K562 (cell line): Measurements from ENCODE around the gene TP53TG5.

Experiments used
- DDX20 ChIP-seq: fragments of 450-650 bp; IDR thresholded peaks from 2 replicates; pipeline ENCODE4 v1.6.1; 2016; ENCODE audit warnings: missing genetic modification characterization, low read depth, mild to moderate bottlenecking, missing compliant biosample characterization, moderate library complexity
- MYC ChIP-seq, 2 experiments: fragments of 250-450 bp in 1 of 2; sonication (Bioruptor Pico) in 1 of 2; IDR thresholded peaks; 2 replicates each; pipeline versions ENCODE4 v1.5.1 to v1.6.1; 2012 to 2021; ENCODE audit warnings: low read depth in 2 of 2, borderline replicate concordance in 1 of 2, improper control_type of control experiment in 1 of 2, low read length in 1 of 2, mild to moderate bottlenecking in 1 of 2, moderate library complexity in 1 of 2
- PHF20 ChIP-seq: fragments of 450-650 bp; IDR thresholded peaks from 2 replicates; pipeline ENCODE4 v1.6.1; 2018; ENCODE audit not compliant: partially characterized antibody
- SETDB1 ChIP-seq: IDR thresholded peaks from one replicate; pipeline ENCODE4 v1.6.1; 2012; ENCODE audit warnings: low read length, control low read depth, inconsistent platforms
- STAG1 ChIP-seq: sonication (generic); formaldehyde crosslinking; IDR thresholded peaks from 2 replicates; pipeline ENCODE4 v1.5.0; 2020; ENCODE audit warnings: missing genetic modification reagents, borderline replicate concordance
- ZNF785 ChIP-seq: fragments of 250-450 bp; sonication (Bioruptor Pico); IDR thresholded peaks from 2 replicates; pipeline ENCODE4 v1.4.0; 2020; ENCODE audit warnings: mild to moderate bottlenecking
- TF ChIP-seq, protein P1 (sequence below), 2 experiments: fragments of 450-650 bp in 1 of 2; sonication (generic) in 1 of 2; formaldehyde crosslinking in 1 of 2; IDR thresholded peaks in 1 of 2; conservative IDR thresholded peaks in 1 of 2; 2 replicates each; pipeline versions ENCODE4 v1.6.1 to v1.8.1; 2016 to 2023; ENCODE audit warnings: mild to moderate bottlenecking in 2 of 2, moderate library complexity in 2 of 2, inconsistent platforms in 1 of 2, missing genetic modification reagents in 1 of 2

DNA sequence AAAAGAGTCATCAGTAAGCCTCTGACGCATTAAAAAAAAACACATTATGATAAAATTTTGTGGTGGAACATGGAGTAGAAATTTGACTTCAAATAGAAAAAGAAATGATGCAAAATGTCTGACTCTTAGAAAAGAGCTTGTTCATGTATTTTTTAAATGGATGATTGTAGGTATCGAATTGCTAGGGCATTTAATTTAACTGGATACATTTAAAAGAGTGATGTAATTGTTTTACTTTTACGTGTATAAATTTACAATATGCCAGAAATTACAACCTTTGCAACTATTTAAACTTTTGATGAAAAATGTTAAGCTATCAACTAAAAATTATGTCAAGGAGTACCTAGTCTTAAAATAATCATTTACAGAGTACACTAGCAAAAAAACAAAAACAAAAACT lies 25.4 kb downstream of the TP53TG5 start:
- TF ChIP-seq, protein P1, sequence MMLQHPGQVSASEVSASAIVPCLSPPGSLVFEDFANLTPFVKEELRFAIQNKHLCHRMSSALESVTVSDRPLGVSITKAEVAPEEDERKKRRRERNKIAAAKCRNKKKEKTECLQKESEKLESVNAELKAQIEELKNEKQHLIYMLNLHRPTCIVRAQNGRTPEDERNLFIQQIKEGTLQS (IDR thresholded peaks at IDR 0.05): no peak
- TF ChIP-seq, protein P1 (CRISPR knock-in tag; conservative IDR thresholded peaks at IDR 0.05): no peak
- TF ChIP-seq SETDB1 (no peak), ZNF785 (CRISPR knock-in tag) (no peak), DDX20 (tag) (no peak), STAG1 (CRISPR knock-in tag) (no peak), MYC (IDR thresholded peaks at IDR 0.05; ENCODE audit: low read depth, low read length) (no peak), MYC (CRISPR knock-in tag; IDR thresholded peaks at IDR 0.05; ENCODE audit: borderline replicate concordance, low read depth) (no peak), PHF20 (no peak)
